ENCODE data around the gene SYK. TPM values are rescaled to one million over a fixed set of nuclear protein-coding genes. Genes with fewer than 3 reads are reported as not detected.
"Not testable (repeated sequence)": the region's sequence is repeated elsewhere in the genome, so short reads cannot be mapped to it uniquely, and the experiment has no call there.

The SYK gene
- total RNA-seq, 1 donor from 2014 or later = 88.9 TPM

GRCh38 chr9:90787771-90788460, 13.7 kb upstream of the SYK start:
- Histone ChIP-seq H3K9me3 (no peaks in the 10 kb centered on the region), H3K27ac (no peak overlapping the region), H3K4me1 (no peaks in the 10 kb centered on the region), H3K36me3 (no peaks in the 10 kb centered on the region), H3K27me3 (ENCODE audit: low read depth) (no peaks in the 10 kb centered on the region), H3K4me3 (no peak overlapping the region)
- no peak for TF ChIP-seq CTCF (IDR thresholded peaks at IDR 0.05)
- intact Hi-C loops (cut with DNase I) = no loop called here
- ATAC-seq (no peak), DNase-seq (no peak)

- ATAC-seq; DNase-seq; intact Hi-C loops (cut with DNase I); H3K27ac ChIP-seq; H3K4me3 ChIP-seq; H3K9me3 ChIP-seq; H3K4me1 ChIP-seq; H3K27me3 ChIP-seq (ENCODE audit: low read depth); H3K36me3 ChIP-seq: not testable (repeated sequence)
Observed at GRCh38 chr9:90788527-90788926, 13.1 kb upstream of the SYK start.

GRCh38 chr9:90789408-90789807, 12.2 kb upstream of the SYK start:
- no peak for TF ChIP-seq CTCF (IDR thresholded peaks at IDR 0.05)
- no peak for ATAC-seq
- DNase-seq = no peak

GRCh38 chr9:90789862-90790261, 11.8 kb upstream of the SYK start:
- intact Hi-C loops (cut with DNase I) = no loop called here
- ATAC-seq = no peak
- H3K27me3 ChIP-seq (ENCODE audit: low read depth) = no peaks in the 10 kb centered on the region
- no peak overlapping the region for H3K4me3 ChIP-seq
- no peaks in the 10 kb centered on the region for H3K36me3 ChIP-seq
- TF ChIP-seq CTCF (IDR thresholded peaks at IDR 0.05) = no peak
- DNase-seq = no peak
- no peak overlapping the region for H3K27ac ChIP-seq
- no peaks in the 10 kb centered on the region for H3K9me3 ChIP-seq
- no peaks in the 10 kb centered on the region for H3K4me1 ChIP-seq

More at GRCh38 chr9:90789408-90789807, 12.2 kb upstream of the SYK start:
- intact Hi-C loops (cut with DNase I) = no loop called here
- Histone ChIP-seq H3K27ac (no peak overlapping the region), H3K27me3 (ENCODE audit: low read depth) (no peaks in the 10 kb centered on the region), H3K9me3 (no peaks in the 10 kb centered on the region), H3K4me1 (no peaks in the 10 kb centered on the region), H3K4me3 (no peak overlapping the region), H3K36me3 (no peaks in the 10 kb centered on the region)

- H3K9me3 ChIP-seq; H3K27me3 ChIP-seq (ENCODE audit: low read depth); H3K36me3 ChIP-seq; H3K4me3 ChIP-seq; DNase-seq; intact Hi-C loops (cut with DNase I); ATAC-seq; H3K27ac ChIP-seq: not testable (repeated sequence)
- H3K4me1 ChIP-seq = peaks cover 18% of the 10 kb centered on the region
Observed at GRCh38 chr9:90793024-90793423, 8.6 kb upstream of the SYK start.

- no peak for DNase-seq
- intact Hi-C loops (cut with DNase I) = no loop called here
- Histone ChIP-seq H3K27me3 (ENCODE audit: low read depth) (no peaks in the 10 kb centered on the region), H3K4me1 (peaks cover 18% of the 10 kb centered on the region), H3K4me3 (no peak overlapping the region), H3K9me3 (no peaks in the 10 kb centered on the region), H3K27ac (no peak overlapping the region), H3K36me3 (no peaks in the 10 kb centered on the region)
- ATAC-seq = no peak
- no peak for TF ChIP-seq CTCF (IDR thresholded peaks at IDR 0.05)
Observed at GRCh38 chr9:90793729-90794128, 7.9 kb upstream of the SYK start.
